GM21576 (cell line): ENCODE results near the gene CFAP299.

Source experiments
- ATAC-seq: cut with Tn5 transposase; IDR thresholded peaks from one replicate; pipeline ENCODE4 v1.9.1; 2021; ENCODE audit warnings: mild to moderate bottlenecking, moderate library complexity; ENCODE audit not compliant: unreplicated experiment

CFAP299 gene

DNA sequence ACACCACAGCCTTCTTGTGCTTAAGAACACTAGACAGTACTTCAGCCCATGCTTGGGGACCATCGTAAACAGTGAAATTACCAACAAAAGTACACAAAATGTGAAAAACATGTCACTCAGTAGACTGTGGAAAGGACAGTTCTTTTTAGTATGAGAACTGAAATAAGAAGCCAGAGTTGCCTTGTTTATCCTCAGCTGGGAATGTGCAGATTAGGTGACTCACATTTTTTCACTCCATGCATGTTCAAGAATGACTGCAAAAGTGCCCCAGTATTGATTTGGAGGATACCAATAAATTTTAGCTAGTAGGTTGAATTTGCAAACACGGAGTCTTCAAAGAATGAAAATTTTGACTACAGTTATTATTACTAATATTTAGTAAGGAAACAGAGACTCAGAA lies 671.9 kb downstream of the CFAP299 start:
- no peak for ATAC-seq
